ENCODE data around the gene ZNF827.

DNA sequence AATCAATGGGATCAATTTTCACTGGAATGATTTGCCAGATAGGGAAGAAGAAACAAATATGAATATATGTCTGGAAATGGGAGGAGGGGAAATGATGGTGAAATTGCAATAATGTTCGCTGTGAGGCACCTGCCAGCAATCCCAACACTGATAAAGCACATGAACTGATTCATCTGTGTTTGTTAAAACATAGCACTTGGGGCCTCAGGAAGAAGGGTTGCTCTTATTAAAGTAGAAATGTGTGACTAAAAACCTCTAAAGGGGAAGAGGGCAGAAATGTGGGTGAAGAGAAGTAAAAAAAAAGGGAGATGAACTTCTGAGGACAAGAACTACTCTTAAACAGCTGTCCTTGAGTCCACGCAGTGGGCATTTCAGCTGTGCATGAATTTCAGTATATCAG, 157.3 kb downstream of the ZNF827 start:
- TF ChIP-seq, protein P1, sequence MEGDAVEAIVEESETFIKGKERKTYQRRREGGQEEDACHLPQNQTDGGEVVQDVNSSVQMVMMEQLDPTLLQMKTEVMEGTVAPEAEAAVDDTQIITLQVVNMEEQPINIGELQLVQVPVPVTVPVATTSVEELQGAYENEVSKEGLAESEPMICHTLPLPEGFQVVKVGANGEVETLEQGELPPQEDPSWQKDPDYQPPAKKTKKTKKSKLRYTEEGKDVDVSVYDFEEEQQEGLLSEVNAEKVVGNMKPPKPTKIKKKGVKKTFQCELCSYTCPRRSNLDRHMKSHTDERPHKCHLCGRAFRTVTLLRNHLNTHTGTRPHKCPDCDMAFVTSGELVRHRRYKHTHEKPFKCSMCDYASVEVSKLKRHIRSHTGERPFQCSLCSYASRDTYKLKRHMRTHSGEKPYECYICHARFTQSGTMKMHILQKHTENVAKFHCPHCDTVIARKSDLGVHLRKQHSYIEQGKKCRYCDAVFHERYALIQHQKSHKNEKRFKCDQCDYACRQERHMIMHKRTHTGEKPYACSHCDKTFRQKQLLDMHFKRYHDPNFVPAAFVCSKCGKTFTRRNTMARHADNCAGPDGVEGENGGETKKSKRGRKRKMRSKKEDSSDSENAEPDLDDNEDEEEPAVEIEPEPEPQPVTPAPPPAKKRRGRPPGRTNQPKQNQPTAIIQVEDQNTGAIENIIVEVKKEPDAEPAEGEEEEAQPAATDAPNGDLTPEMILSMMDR (conservative IDR thresholded peaks at IDR 0.05; ENCODE audit: low read depth, low read length) = no peak
- TF ChIP-seq EZH2phosphoT487 (IDR thresholded peaks at IDR 0.05; ENCODE audit: borderline replicate concordance, low read length) = no peak
- no peak for TF ChIP-seq EZH2 (IDR thresholded peaks at IDR 0.05; ENCODE audit: low read length, unreplicated experiment)

Measured in PC-3 (cell line).